CD4-positive, CD25-positive, alpha-beta regulatory T cell (primary cell): ENCODE results near the gene TCHH. TPM values are rescaled to one million over a fixed set of nuclear protein-coding genes. Genes with fewer than 3 reads are reported as not detected.

Experiments used
- ATAC-seq, 2 donors: fragments of 150-1000 bp; cut with Tn5 transposase; one replicate each; pipeline ENCODE4 v1.10.0; 2021; ENCODE audit warnings: low read depth in 2 of 2, moderate number of reproducible peaks in 2 of 2, moderate library complexity in 1 of 2
- DNase-seq, 3 donors: peaks; one replicate each; pipeline versions ENCODE4 v3.0.0 to v3.0.0-alpha.2; 2012 to 2022; ENCODE audit warnings: mixed read lengths in 1 of 3
- H3K27ac ChIP-seq: one replicate; pipeline ENCODE4 v1.7.0; 2013; ENCODE audit warnings: mild to moderate bottlenecking, low read length; ENCODE audit not compliant: insufficient read depth, poor library complexity, severe bottlenecking
- H3K27me3 ChIP-seq: one replicate; pipeline ENCODE4 v1.7.0; 2013; ENCODE audit warnings: low read length; ENCODE audit not compliant: control insufficient read depth, insufficient read depth
- H3K36me3 ChIP-seq: one replicate; pipeline ENCODE4 v1.7.0; 2013; ENCODE audit warnings: mild to moderate bottlenecking, low read length, moderate library complexity; ENCODE audit not compliant: control insufficient read depth, insufficient read depth
- H3K4me1 ChIP-seq: 2 replicates; pipeline ENCODE4 v1.7.0; 2013; ENCODE audit warnings: mild to moderate bottlenecking, low read length; ENCODE audit not compliant: insufficient read depth, control insufficient read depth, poor library complexity, severe bottlenecking
- H3K4me3 ChIP-seq: one replicate; pipeline ENCODE4 v1.7.0; 2013; ENCODE audit warnings: low read depth, mild to moderate bottlenecking, low read length, moderate library complexity
- H3K9me3 ChIP-seq, 2 experiments: 1 replicate in 1 of 2; 2 replicates in 1 of 2; pipeline ENCODE4 v1.7.0; 2013; ENCODE audit warnings: low read length in 2 of 2, mild to moderate bottlenecking in 1 of 2, moderate library complexity in 1 of 2; ENCODE audit not compliant: control insufficient read depth in 2 of 2
- H3K27ac Mint-ChIP-seq, 3 donors: one replicate each; pipeline ENCODE4 v1.8.0; 2020 to 2022; ENCODE audit warnings: mild to moderate bottlenecking in 3 of 3, mixed read lengths in 3 of 3, moderate library complexity in 2 of 3
- H3K27me3 Mint-ChIP-seq: one replicate; pipeline ENCODE4 v1.8.0; 2022; ENCODE audit warnings: mild to moderate bottlenecking, mixed read lengths
- H3K36me3 Mint-ChIP-seq: one replicate; pipeline ENCODE4 v1.8.0; 2020; ENCODE audit warnings: mixed read lengths
- H3K4me1 Mint-ChIP-seq, 4 donors: one replicate each; pipeline ENCODE4 v1.8.0; 2020 to 2022; ENCODE audit warnings: mixed read lengths in 4 of 4, mild to moderate bottlenecking in 1 of 4
- H3K4me3 Mint-ChIP-seq, 4 donors: one replicate each; pipeline ENCODE4 v1.8.0; 2020 to 2022; ENCODE audit warnings: mild to moderate bottlenecking in 4 of 4, mixed read lengths in 4 of 4, moderate library complexity in 3 of 4
- H3K9me3 Mint-ChIP-seq, 7 donors: one replicate each; pipeline ENCODE4 v1.8.0; 2020 to 2022; ENCODE audit warnings: mixed read lengths in 7 of 7, mild to moderate bottlenecking in 3 of 7, moderate library complexity in 2 of 7
- polyA plus RNA-seq, 4 donors: library from polyadenylated mRNA; unstranded; fragments of 300-500 nt; fragmentation: Illumina TruSeq; gene quantifications; one replicate each; pipeline ENCODE4 v1.2.3, GENCODE V29; 2021
- total RNA-seq: library from RNA; stranded (reverse); gene quantifications from one replicate; pipeline ENCODE4 v1.2.3, GENCODE V29; 2022

TCHH gene
- total and polyA plus RNA-seq, 5 donors from 2014 or later = not detected

DNA sequence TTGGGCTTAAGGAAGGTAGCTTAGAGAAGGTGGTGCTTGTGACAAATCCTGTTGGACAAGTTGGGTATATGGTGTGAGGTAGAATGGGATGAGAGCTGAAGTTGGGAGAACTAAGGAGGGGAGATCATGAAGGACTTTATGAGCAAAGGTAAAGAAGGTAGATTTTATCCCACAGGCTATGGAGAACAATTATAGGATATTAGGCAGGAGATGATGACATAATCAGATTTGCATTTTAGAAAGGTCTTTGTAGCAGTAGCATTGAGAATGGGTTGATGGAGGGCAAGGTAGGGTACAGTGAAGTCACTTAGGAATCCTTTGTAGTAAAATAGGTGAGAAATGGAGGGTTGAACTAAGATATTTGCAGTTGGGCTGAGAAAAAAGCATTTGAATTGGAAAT is 14.9 kb upstream of the TCHH start:
- peaks cover 0 to 14% (median 4%) of the 10 kb centered on the region in 7 donors for H3K9me3 Mint-ChIP-seq
- peaks cover 43% of the 10 kb centered on the region for H3K27me3 ChIP-seq
- H3K4me1 Mint-ChIP-seq = no peaks in the 10 kb centered on the region
- H3K4me3 Mint-ChIP-seq = no peak overlapping the region
- H3K27ac Mint-ChIP-seq = no peak overlapping the region
- H3K36me3 ChIP-seq = no peaks in the 10 kb centered on the region
- H3K27ac ChIP-seq = no peak overlapping the region
- no peak overlapping the region for H3K4me3 ChIP-seq
- H3K4me1 ChIP-seq = no peaks in the 10 kb centered on the region
- peaks cover 6 to 16% of the 10 kb centered on the region in 2 experiments for H3K9me3 ChIP-seq
- ATAC-seq (no peak), DNase-seq (no peak)
- peaks cover 72% of the 10 kb centered on the region for H3K27me3 Mint-ChIP-seq
- H3K36me3 Mint-ChIP-seq = no peaks in the 10 kb centered on the region

DNA sequence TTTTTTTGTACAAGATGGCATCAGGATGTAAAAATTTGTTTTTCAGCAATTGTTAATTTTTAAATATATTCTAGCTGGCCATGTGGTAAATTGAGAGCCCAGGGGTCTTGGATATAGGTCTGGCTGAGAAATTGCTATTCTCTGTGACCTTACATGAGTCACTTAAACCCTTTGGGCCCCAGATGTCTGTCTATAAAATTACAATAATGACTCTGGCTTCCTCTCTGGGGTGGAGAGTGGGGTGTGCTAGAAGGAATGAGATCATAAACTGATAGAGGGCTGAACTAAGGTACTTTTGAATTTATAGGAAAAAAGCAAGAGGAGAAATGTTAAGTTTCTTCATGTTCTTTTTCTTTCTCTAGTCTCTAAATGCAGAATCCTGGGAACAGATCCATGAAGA is 12.4 kb upstream of the TCHH start:
- H3K9me3 Mint-ChIP-seq = peaks cover 0 to 8% (median under 1%) of the 10 kb centered on the region in 7 donors
- no peaks in the 10 kb centered on the region for H3K4me1 ChIP-seq
- H3K27ac Mint-ChIP-seq = no peak overlapping the region
- no peak for ATAC-seq
- H3K27me3 ChIP-seq = peaks cover 43% of the 10 kb centered on the region
- no peak overlapping the region for H3K4me3 ChIP-seq
- no peaks in the 10 kb centered on the region for H3K36me3 Mint-ChIP-seq
- no peak overlapping the region for H3K27ac ChIP-seq
- no peaks in the 10 kb centered on the region for H3K36me3 ChIP-seq
- H3K4me3 Mint-ChIP-seq = no peak overlapping the region
- H3K4me1 Mint-ChIP-seq = no peaks in the 10 kb centered on the region
- peaks cover 3 to 6% of the 10 kb centered on the region in 2 experiments for H3K9me3 ChIP-seq
- no peak for DNase-seq
- H3K27me3 Mint-ChIP-seq = peaks cover 59% of the 10 kb centered on the region

DNA sequence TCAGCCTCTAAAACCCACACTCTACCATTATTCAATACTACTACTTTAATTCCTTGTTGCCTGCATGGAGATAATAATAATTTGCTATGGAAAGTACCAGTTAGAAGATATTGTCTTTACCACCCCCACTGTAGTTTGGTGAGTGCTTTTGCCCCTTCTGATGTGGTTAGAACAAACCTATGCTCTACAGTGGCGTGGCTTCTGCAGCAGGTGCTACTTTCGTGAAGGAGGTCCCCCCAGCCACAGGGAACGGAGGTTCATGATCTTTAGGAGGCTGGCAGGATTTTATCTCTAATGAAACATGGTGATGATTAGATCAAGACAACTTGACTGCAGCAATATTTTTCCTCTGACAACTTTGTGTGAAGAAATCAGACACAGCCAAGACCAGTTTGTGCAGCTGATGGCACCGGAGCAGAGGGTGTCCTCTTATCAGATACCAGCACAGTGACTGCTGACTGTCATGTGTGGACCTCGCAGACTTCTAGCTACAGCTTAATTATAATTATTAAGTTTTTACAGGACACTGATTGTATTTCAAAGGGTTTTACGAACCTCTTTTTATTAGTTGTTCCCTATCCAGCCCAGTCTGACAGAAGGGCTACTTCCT is 10.7 kb upstream of the TCHH start:
- Histone ChIP-seq H3K27ac (no peak overlapping the region), H3K27me3 (peaks cover 43% of the 10 kb centered on the region), H3K9me3 (no peaks in the 10 kb centered on the region), H3K4me1 (no peaks in the 10 kb centered on the region), H3K36me3 (no peaks in the 10 kb centered on the region), H3K4me3 (no peak overlapping the region)
- ATAC-seq = no peak
- Mint-ChIP-seq H3K4me1 (no peaks in the 10 kb centered on the region), H3K36me3 (no peaks in the 10 kb centered on the region), H3K27ac (no peak overlapping the region), H3K27me3 (peaks cover 62% of the 10 kb centered on the region), H3K4me3 (no peak overlapping the region), H3K9me3 (peaks cover 0 to 8% (median 0%) of the 10 kb centered on the region in 7 donors)
- DNase-seq = no peak

DNA sequence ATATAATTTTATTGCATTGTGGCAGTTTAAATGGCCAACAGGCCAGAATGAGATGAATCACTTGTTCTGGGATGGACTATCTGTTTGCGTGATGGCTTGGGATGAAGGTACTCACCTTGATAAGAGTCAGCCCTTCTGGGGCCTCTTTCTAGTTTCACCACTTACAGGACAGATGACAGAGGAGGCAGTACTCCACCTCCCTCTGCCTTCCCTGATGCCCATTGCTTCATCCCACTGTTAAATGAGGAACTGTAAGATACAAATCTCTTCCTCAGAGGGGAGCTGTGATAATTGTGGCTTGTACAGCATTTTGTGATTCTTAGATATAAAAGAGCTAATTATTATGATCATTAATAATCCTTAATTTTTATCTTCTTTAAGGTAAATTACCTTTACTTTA is 3.7 kb upstream of the TCHH start:
- H3K4me3 ChIP-seq = no peak overlapping the region
- DNase-seq (no peak), ATAC-seq (no peak)
- no peaks in the 10 kb centered on the region for H3K9me3 ChIP-seq
- no peak overlapping the region for H3K4me3 Mint-ChIP-seq
- H3K27me3 Mint-ChIP-seq = peaks cover 52% of the 10 kb centered on the region
- H3K36me3 ChIP-seq = no peaks in the 10 kb centered on the region
- H3K4me1 ChIP-seq = no peaks in the 10 kb centered on the region
- H3K4me1 Mint-ChIP-seq = no peaks in the 10 kb centered on the region
- H3K36me3 Mint-ChIP-seq = no peaks in the 10 kb centered on the region
- H3K9me3 Mint-ChIP-seq = no peaks in the 10 kb centered on the region
- H3K27ac ChIP-seq = no peak overlapping the region
- no peak overlapping the region for H3K27ac Mint-ChIP-seq
- peaks cover 49% of the 10 kb centered on the region for H3K27me3 ChIP-seq

DNA sequence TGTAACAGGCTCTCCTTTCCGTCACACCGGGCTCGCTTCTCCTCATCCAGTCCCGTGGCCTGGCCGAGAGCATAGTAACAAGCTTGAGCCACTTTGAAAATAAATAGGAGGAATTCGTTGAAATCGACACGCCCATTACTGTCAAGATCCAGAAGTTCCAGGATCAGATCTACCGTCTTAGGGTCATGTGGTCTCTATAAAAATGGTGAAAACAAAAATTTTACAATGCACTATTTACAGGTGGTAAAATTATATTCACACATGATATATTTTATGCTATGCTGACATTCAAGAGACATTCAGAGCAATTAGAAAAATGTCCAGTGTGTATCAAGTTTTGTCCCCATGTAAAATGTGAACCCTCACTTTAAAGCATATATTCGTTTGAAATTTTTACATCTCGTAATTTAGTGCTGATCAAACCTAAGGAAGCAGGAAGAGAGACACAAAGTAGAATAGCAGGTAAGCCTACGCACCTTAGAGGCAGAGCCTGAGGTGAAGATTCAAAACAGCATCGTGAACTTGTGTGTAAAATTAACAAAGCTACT is 2.3 kb downstream of the TCHH start:
- H3K9me3 Mint-ChIP-seq = peaks cover 0 to 2% (median 0%) of the 10 kb centered on the region in 7 donors
- peaks cover 0 to 2% of the 10 kb centered on the region in 2 experiments for H3K9me3 ChIP-seq
- H3K27me3 ChIP-seq = peaks cover 54% of the 10 kb centered on the region
- no peaks in the 10 kb centered on the region for H3K36me3 ChIP-seq
- H3K4me1 ChIP-seq = peaks cover 37% of the 10 kb centered on the region
- H3K4me1 Mint-ChIP-seq = peaks cover 0 to 4% (median 0%) of the 10 kb centered on the region in 4 donors
- no peak overlapping the region for H3K27ac Mint-ChIP-seq
- DNase-seq = no peak
- H3K36me3 Mint-ChIP-seq = no peaks in the 10 kb centered on the region
- H3K4me3 ChIP-seq = peak overlapping the region; percentile 58
- no peak overlapping the region for H3K4me3 Mint-ChIP-seq
- no peak overlapping the region for H3K27ac ChIP-seq
- ATAC-seq = no peak
- peaks cover 21% of the 10 kb centered on the region for H3K27me3 Mint-ChIP-seq

DNA sequence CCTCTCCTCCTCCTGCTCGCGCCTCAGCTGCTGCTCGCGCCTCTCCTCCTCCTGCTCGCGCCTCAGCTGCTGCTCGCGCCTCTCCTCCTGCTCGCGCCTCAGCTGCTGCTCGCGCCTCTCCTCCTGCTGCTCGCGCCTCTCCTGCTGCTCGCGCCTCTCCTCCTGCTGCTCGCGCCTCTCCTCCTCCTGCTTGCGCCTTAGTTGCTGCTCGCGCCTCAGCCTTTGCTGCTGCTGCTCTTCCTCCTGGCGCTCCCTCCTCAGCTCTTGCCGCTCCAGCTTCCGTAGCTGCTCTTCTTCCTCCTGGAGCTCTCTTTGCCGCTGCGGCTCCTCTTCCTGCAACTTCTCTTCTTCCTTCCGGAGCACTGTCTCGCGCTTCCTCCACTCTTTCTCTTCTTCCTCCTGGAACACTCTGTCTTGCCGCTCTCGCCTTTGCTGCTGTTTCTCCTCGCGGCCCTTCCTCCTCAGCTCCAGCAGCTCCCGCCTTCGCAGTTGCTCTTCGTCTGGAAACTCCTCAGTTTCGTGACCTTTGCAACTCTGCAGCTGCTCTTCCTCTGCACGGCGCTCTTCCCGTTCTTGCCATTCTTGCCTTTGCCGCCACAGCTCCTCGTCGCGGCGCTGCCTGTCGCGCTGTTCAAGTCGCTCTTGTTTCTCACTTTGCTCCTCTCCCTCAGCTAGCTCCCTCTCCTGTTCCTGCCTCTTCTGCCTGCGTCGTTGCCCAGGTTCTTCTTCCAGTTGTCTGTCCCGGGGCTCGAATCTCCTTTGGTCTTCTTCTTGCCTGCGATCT is 3.0 kb downstream of the TCHH start:
- no peak overlapping the region for H3K27ac ChIP-seq
- H3K9me3 Mint-ChIP-seq = peaks cover 0 to 5% (median 0%) of the 10 kb centered on the region in 7 donors
- H3K4me1 ChIP-seq = peaks cover 37% of the 10 kb centered on the region
- ATAC-seq = peak in 1 of 2 donors; percentile 13
- no peaks in the 10 kb centered on the region for H3K36me3 ChIP-seq
- H3K4me1 Mint-ChIP-seq = peaks cover 0 to 6% (median 0%) of the 10 kb centered on the region in 4 donors
- peaks cover 17% of the 10 kb centered on the region for H3K27me3 Mint-ChIP-seq
- H3K27ac Mint-ChIP-seq = no peak overlapping the region
- peak in 1 of 3 donors; percentile 21 for DNase-seq
- H3K36me3 Mint-ChIP-seq = no peaks in the 10 kb centered on the region
- H3K4me3 ChIP-seq = peak overlapping the region; percentile 58
- H3K4me3 Mint-ChIP-seq = no peak overlapping the region
- H3K27me3 ChIP-seq = peaks cover 59% of the 10 kb centered on the region
- peaks cover 0 to 2% of the 10 kb centered on the region in 2 experiments for H3K9me3 ChIP-seq

DNA sequence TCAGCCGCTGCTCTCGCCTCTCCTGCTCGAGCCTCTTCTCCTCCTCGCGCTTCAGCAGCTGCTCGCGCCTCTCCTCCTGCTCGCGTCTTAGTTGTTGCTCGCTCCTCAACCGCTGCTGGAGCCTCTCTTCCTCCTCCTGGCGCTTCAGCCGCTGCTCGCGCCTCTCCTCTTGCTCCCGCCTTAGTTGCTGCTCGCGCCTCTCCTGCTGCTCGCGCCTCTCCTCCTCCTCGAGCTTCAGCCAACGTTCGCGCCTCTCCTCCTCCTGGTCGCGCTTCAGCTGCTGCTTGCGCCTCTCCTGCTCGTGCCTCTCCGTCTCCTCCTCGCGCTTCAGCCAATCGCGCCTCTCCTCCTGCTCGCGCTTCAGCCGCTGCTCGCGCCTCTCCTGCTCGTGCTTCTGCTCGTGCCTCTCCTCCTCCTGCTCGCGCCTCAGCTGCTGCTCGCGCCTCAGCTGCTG is 3.7 kb downstream of the TCHH start:
- DNase-seq (peak in 1 of 3 donors; percentile 10), ATAC-seq (peak in 1 of 2 donors; percentile 14)
- Histone ChIP-seq H3K4me1 (peaks cover 37% of the 10 kb centered on the region), H3K36me3 (no peaks in the 10 kb centered on the region), H3K9me3 (peaks cover 0 to 2% of the 10 kb centered on the region in 2 experiments), H3K4me3 (no peak overlapping the region), H3K27me3 (peaks cover 65% of the 10 kb centered on the region), H3K27ac (no peak overlapping the region)
- no peaks in the 10 kb centered on the region for H3K36me3 Mint-ChIP-seq
- no peak overlapping the region for H3K4me3 Mint-ChIP-seq
- peaks cover 0 to 7% (median 0%) of the 10 kb centered on the region in 4 donors for H3K4me1 Mint-ChIP-seq
- H3K9me3 Mint-ChIP-seq = peaks cover 0 to 5% (median 0%) of the 10 kb centered on the region in 7 donors
- H3K27me3 Mint-ChIP-seq = peaks cover 11% of the 10 kb centered on the region
- H3K27ac Mint-ChIP-seq = no peak overlapping the region
